Fibroblast of pulmonary artery (primary cell): ENCODE data around the gene FAM133A.

ENCODE experiments used
- DNase-seq: peaks from one replicate; pipeline ENCODE4 v3.0.0-alpha.2; 2010; ENCODE audit warnings: low read depth
- H3K4me3 ChIP-seq: replicated peaks from 2 replicates; pipeline ENCODE4 v1.5.1; 2011; ENCODE audit warnings: low read depth, mild to moderate bottlenecking, control low read depth, low read length, moderate library complexity
- TF ChIP-seq, protein P1 (sequence below): IDR thresholded peaks from 2 replicates; pipeline ENCODE4 v1.5.1; 2011; ENCODE audit warnings: mild to moderate bottlenecking, control low read depth, low read length, inconsistent platforms; ENCODE audit errors: missing control alignments

The FAM133A gene

DNA sequence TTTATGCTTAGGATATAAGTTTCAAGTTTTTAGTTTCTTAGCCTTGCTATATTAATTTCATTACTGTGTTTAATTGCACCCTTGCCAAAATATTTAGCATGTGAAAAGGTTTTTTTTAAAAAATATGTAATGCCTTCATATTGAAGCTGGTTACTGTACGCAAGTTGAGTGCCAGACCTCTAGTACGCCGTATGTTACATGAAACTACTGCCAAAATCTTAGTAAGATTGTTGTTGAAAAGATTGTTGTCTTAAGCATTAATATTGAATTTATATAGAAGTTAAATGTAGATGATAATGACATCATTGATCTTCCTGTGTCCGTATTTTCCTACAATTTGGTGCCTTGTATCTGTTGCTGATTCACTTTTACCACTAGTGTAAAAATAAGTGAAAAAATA, 37.1 kb downstream of the FAM133A start:
- no peak overlapping the region for H3K4me3 ChIP-seq
- TF ChIP-seq, protein P1, sequence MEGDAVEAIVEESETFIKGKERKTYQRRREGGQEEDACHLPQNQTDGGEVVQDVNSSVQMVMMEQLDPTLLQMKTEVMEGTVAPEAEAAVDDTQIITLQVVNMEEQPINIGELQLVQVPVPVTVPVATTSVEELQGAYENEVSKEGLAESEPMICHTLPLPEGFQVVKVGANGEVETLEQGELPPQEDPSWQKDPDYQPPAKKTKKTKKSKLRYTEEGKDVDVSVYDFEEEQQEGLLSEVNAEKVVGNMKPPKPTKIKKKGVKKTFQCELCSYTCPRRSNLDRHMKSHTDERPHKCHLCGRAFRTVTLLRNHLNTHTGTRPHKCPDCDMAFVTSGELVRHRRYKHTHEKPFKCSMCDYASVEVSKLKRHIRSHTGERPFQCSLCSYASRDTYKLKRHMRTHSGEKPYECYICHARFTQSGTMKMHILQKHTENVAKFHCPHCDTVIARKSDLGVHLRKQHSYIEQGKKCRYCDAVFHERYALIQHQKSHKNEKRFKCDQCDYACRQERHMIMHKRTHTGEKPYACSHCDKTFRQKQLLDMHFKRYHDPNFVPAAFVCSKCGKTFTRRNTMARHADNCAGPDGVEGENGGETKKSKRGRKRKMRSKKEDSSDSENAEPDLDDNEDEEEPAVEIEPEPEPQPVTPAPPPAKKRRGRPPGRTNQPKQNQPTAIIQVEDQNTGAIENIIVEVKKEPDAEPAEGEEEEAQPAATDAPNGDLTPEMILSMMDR: no peak
- DNase-seq: no peak

DNA sequence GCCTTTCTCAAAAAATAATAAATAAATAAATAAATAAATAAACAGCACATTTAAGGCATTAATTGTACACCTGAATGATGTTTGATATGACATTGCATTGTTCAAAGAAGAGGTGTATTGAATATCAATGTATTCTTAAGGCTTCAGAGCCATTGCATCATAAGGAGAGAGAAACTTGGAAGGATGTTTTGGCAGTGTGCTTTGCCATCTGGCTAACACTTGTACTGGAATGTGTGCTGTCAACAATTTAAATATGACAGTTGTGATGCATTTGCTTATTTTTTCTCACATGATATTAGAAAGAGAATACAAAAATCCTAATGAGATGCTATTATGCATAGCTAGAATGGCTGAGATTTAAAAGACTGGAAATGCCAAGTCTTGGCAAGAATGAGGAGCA, 67.8 kb downstream of the FAM133A start:
- H3K4me3 ChIP-seq: no peak overlapping the region
- no peak for DNase-seq
- TF ChIP-seq, protein P1: no peak

DNA sequence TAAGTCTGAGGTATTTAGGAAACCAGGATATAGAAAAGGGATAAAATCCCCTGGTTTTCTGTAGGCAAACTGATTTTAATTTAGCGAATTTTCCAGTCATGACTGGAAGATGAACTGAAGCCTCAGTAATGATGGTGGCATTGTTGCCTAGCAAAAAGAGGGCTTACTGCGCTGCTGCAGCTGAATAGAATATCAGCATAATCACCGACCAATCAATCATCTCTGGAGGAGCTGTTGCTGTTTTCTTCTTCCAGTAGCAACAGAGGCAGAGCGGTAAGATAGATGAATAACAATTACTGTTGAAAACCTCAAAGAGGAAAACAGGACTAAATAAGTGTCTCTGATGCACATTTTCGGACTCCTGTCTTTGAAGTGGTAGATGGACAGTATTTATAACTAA, 86.2 kb downstream of the FAM133A start:
- TF ChIP-seq, protein P1: no peak
- no peak for DNase-seq
- H3K4me3 ChIP-seq: no peak overlapping the region
